K562 (cell line): ENCODE results near the gene MESP1. TPM values are rescaled to one million over a fixed set of nuclear protein-coding genes. Genes with fewer than 3 reads are reported as not detected.

Experiments
- CBX1 ChIP-seq: sonication (generic); IDR thresholded peaks from 2 replicates; pipeline ENCODE4 v1.6.1; 2016; ENCODE audit warnings: antibody characterized with exemption, low read depth, mild to moderate bottlenecking
- GATAD2B ChIP-seq: fragments of 450-650 bp; IDR thresholded peaks from 2 replicates; pipeline ENCODE4 v1.6.1; 2017; ENCODE audit warnings: mild to moderate bottlenecking, borderline replicate concordance
- NELFE ChIP-seq: IDR thresholded peaks from 2 replicates; pipeline ENCODE4 v1.6.1; 2011; ENCODE audit warnings: mild to moderate bottlenecking; ENCODE audit not compliant: insufficient read depth, insufficient read length
- POLR2AphosphoS2 ChIP-seq: IDR thresholded peaks from 2 replicates; pipeline ENCODE4 v1.6.1; 2012; ENCODE audit warnings: low read length, improper control_type of control experiment
- ZNF165 ChIP-seq: fragments of 250-450 bp; sonication (Bioruptor Pico); IDR thresholded peaks from 2 replicates; pipeline ENCODE4 v1.4.0; 2020; ENCODE audit warnings: borderline replicate concordance
- ZNF41 ChIP-seq: fragments of 250-450 bp; sonication (Bioruptor Pico); conservative IDR thresholded peaks from 2 replicates; pipeline ENCODE4 v1.4.0; 2020; ENCODE audit warnings: mild to moderate bottlenecking
- polyA plus RNA-seq, 8 experiments: library from polyadenylated mRNA; depleted of rRNA in 4 of 8; stranded (reverse) in 5 of 8; unstranded in 3 of 8; fragments of >200 nt; fragmentation: Nextera tagmentation in 2 of 8; fragmentation: Illumina TruSeq in 1 of 8; extraction: Ambion mirVana in 2 of 8; extraction: Trizol in 1 of 8; gene quantifications; 2 replicates each; pipeline versions ENCODE4 v1.2.1 to v1.2.3, GENCODE V29; 2011 to 2014; ENCODE audit warnings: inconsistent platforms in 1 of 8, missing spikeins in 1 of 8
- total RNA-seq, 7 experiments: library from RNA; depleted of rRNA in 6 of 7; stranded (reverse); fragments of >200 nt in 6 of 7; fragmentation: Illumina TruSeq in 2 of 7; extraction: Trizol in 2 of 7; gene quantifications; 2 replicates each; pipeline versions ENCODE4 v1.2.1 to v1.2.3, GENCODE V29; 2011 to 2021; ENCODE audit warnings: low replicate concordance in 1 of 7
- TF ChIP-seq, protein P1 (sequence below): fragments of 450-650 bp; IDR thresholded peaks from 2 replicates; pipeline ENCODE4 v1.6.1; 2016; ENCODE audit warnings: low read depth

Gene MESP1
- total and polyA plus RNA-seq, 9 of the 15 experiments (the other 6 are each of a cell fraction or from before 2014, with no cell fraction given), result 0.14 to 1.1 (median 0.36) TPM; not detected in 4

GRCh38 chr15:89774492-89774891, 23.4 kb upstream of the MESP1 start (continued):
- TF ChIP-seq, protein P1, sequence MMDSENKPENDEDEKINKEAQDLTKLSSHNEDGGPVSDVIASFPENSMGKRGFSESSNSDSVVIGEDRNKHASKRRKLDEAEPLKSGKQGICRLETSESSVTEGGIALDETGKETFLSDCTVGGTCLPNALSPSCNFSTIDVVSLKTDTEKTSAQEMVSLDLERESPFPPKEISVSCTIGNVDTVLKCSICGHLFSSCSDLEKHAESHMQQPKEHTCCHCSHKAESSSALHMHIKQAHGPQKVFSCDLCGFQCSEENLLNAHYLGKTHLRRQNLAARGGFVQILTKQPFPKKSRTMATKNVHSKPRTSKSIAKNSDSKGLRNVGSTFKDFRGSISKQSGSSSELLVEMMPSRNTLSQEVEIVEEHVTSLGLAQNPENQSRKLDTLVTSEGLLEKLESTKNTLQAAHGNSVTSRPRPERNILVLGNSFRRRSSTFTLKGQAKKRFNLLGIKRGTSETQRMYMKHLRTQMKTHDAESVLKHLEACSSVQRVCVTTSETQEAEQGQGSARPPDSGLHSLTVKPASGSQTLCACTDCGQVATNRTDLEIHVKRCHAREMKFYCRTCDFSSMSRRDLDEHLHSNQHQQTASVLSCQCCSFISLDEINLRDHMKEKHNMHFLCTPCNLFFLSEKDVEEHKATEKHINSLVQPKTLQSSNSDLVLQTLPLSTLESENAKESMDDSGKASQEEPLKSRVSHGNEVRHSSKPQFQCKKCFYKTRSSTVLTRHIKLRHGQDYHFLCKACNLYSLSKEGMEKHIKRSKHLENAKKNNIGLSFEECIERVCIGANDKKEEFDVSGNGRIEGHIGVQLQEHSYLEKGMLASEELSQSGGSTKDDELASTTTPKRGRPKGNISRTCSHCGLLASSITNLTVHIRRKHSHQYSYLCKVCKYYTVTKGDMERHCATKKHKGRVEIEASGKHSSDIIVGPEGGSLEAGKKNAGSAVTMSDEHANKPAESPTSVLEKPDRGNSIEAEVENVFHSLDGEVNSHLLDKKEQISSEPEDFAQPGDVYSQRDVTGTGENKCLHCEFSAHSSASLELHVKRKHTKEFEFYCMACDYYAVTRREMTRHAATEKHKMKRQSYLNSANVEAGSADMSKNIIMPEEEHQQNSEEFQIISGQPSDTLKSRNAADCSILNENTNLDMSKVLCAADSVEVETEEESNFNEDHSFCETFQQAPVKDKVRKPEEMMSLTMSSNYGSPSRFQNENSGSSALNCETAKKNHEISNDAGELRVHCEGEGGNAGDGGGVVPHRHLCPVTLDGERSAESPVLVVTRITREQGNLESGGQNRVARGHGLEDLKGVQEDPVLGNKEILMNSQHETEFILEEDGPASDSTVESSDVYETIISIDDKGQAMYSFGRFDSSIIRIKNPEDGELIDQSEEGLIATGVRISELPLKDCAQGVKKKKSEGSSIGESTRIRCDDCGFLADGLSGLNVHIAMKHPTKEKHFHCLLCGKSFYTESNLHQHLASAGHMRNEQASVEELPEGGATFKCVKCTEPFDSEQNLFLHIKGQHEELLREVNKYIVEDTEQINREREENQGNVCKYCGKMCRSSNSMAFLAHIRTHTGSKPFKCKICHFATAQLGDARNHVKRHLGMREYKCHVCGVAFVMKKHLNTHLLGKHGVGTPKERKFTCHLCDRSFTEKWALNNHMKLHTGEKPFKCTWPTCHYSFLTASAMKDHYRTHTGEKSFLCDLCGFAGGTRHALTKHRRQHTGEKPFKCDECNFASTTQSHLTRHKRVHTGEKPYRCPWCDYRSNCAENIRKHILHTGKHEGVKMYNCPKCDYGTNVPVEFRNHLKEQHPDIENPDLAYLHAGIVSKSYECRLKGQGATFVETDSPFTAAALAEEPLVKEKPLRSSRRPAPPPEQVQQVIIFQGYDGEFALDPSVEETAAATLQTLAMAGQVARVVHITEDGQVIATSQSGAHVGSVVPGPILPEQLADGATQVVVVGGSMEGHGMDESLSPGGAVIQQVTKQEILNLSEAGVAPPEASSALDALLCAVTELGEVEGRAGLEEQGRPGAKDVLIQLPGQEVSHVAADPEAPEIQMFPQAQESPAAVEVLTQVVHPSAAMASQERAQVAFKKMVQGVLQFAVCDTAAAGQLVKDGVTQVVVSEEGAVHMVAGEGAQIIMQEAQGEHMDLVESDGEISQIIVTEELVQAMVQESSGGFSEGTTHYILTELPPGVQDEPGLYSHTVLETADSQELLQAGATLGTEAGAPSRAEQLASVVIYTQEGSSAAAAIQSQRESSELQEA, result no peak
- TF ChIP-seq NELFE (no peak), ZNF165 (CRISPR knock-in tag) (no peak), ZNF41 (no peak), CBX1 (no peak), GATAD2B (no peak), POLR2AphosphoS2 (no peak)
